H1 (cell line): ENCODE results near the gene SCNN1A. TPM values are rescaled to one million over a fixed set of nuclear protein-coding genes. Genes with fewer than 3 reads are reported as not detected.

Experiments used
- CTCF ChIA-PET: fragments of 300-600 bp; sonication (Branson Sonifier 250); formaldehyde crosslinking; loops from one replicate; lab custom pipeline; 2021; ENCODE audit not compliant: partially characterized antibody; lab: Charles Lee
- POLR2A ChIA-PET: fragments of 300-600 bp; sonication (Branson Sonifier 250); formaldehyde crosslinking; loops from one replicate; lab custom pipeline; 2021; ENCODE audit warnings: inconsistent platforms; ENCODE audit not compliant: partially characterized antibody; lab: Charles Lee
- DNase-seq, 2 experiments: peaks; one replicate each; pipeline versions ENCODE4 v3.0.0 to v3.0.0-alpha.2; 2010 to 2022; ENCODE audit warnings: low spot score in 2 of 2, low read depth in 1 of 2, mixed read lengths in 1 of 2
- FAIRE-seq: peaks from 2 replicates; lab custom pipeline; 2011; peaks lifted over from hg19 to GRCh38; lab: Jason Lieb, UNC
- H2AFZ ChIP-seq: 2 replicates; pipeline ENCODE4 v1.8.1; 2012; ENCODE audit warnings: low read length, inconsistent platforms
- H2AK5ac ChIP-seq: 2 replicates; pipeline ENCODE4 v1.6.1; 2013; ENCODE audit warnings: low read depth, low read length
- H2BK120ac ChIP-seq: replicated peaks from 2 replicates; pipeline ENCODE3; 2013; ENCODE audit warnings: low read depth, low read length, inconsistent platforms
- H2BK12ac ChIP-seq: 2 replicates; pipeline ENCODE4 v1.6.1; 2013; ENCODE audit warnings: low read depth, low read length
- H2BK15ac ChIP-seq: 2 replicates; pipeline ENCODE4 v1.6.1; 2013; ENCODE audit warnings: low read length
- H2BK20ac ChIP-seq: 2 replicates; pipeline ENCODE4 v1.6.1; 2013; ENCODE audit warnings: low read length
- H2BK5ac ChIP-seq: 2 replicates; pipeline ENCODE4 v1.6.1; 2013; ENCODE audit warnings: low read depth, low read length
- H3K14ac ChIP-seq: 2 replicates; pipeline ENCODE4 v1.6.1; 2013; ENCODE audit warnings: inconsistent platforms; ENCODE audit not compliant: insufficient read length
- H3K18ac ChIP-seq: 2 replicates; pipeline ENCODE4 v1.6.1; 2013; ENCODE audit warnings: low read length; ENCODE audit errors: extremely low read depth
- H3K23ac ChIP-seq: 2 replicates; pipeline ENCODE4 v1.6.1; 2013; ENCODE audit warnings: inconsistent platforms; ENCODE audit not compliant: insufficient read length
- H3K23me2 ChIP-seq: 2 replicates; pipeline ENCODE4 v1.6.1; 2013; ENCODE audit warnings: low read depth, low read length
- H3K27ac ChIP-seq: 2 replicates; pipeline ENCODE4 v1.6.1; 2011; ENCODE audit warnings: low read depth, low read length, inconsistent platforms
- H3K27me3 ChIP-seq, 4 experiments: replicated peaks in 1 of 4; 1 replicate in 1 of 4; 2 replicates in 3 of 4; pipeline versions ENCODE4 v1.6.1 to v1.8.1; 2011 to 2013; ENCODE audit warnings: low read length in 3 of 4, mild to moderate bottlenecking in 3 of 4, inconsistent platforms in 2 of 4, mixed read lengths in 2 of 4, moderate library complexity in 1 of 4; ENCODE audit not compliant: control insufficient read depth in 3 of 4, insufficient read depth in 3 of 4; ENCODE audit errors: extremely low read depth in 1 of 4
- H3K36me3 ChIP-seq, 4 experiments: 2 replicates each; pipeline versions ENCODE4 v1.6.1 to v1.8.1; 2011 to 2013; ENCODE audit warnings: mild to moderate bottlenecking in 4 of 4, low read length in 3 of 4, moderate library complexity in 2 of 4, control low read depth in 1 of 4, inconsistent platforms in 1 of 4; ENCODE audit not compliant: insufficient read depth in 4 of 4, control insufficient read depth in 2 of 4
- H3K4ac ChIP-seq: replicated peaks from 2 replicates; pipeline ENCODE3; 2013; ENCODE audit warnings: low read length, low read depth, mixed read lengths, inconsistent platforms; ENCODE audit not compliant: insufficient read length
- H3K4me1 ChIP-seq, 4 experiments: replicated peaks in 1 of 4; 1 replicate in 1 of 4; 2 replicates in 3 of 4; pipeline versions ENCODE4 v1.6.1 to v1.8.1; 2011 to 2013; ENCODE audit warnings: low read length in 3 of 4, inconsistent platforms in 2 of 4, mixed read lengths in 1 of 4; ENCODE audit not compliant: insufficient read depth in 4 of 4, control insufficient read depth in 3 of 4
- H3K4me2 ChIP-seq, 2 experiments: 2 replicates each; pipeline versions ENCODE4 v1.6.1 to v1.8.1; 2011 to 2013; ENCODE audit warnings: low read depth in 2 of 2, low read length in 2 of 2, control low read depth in 1 of 2, inconsistent platforms in 1 of 2, mild to moderate bottlenecking in 1 of 2; ENCODE audit not compliant: insufficient read depth in 1 of 2
- H3K4me3 ChIP-seq, 4 experiments: fragments of 200-600, 300-600 bp in 1 of 4; sonication (generic), shearing (Covaris generic), sonication (Bioruptor Twin) in 1 of 4; 2 replicates each; pipeline versions ENCODE4 v1.5.1 to v1.8.1; 2011 to 2016; ENCODE audit warnings: low read length in 4 of 4, low read depth in 3 of 4, control low read depth in 2 of 4, inconsistent platforms in 2 of 4, mild to moderate bottlenecking in 2 of 4, mixed read lengths in 1 of 4, moderate library complexity in 1 of 4; ENCODE audit not compliant: insufficient read depth in 2 of 4; ENCODE audit errors: extremely low read depth in 1 of 4
- H3K56ac ChIP-seq: replicated peaks from 2 replicates; pipeline ENCODE3; 2013; ENCODE audit warnings: low read depth, mild to moderate bottlenecking, mixed read lengths, low read length, inconsistent platforms; ENCODE audit not compliant: insufficient read length
- H3K79me1 ChIP-seq: 2 replicates; pipeline ENCODE4 v1.6.1; 2013; ENCODE audit warnings: low read depth, low read length, control low read depth
- H3K79me2 ChIP-seq, 2 experiments: 2 replicates each; pipeline versions ENCODE4 v1.6.1 to v1.8.1; 2012 to 2013; ENCODE audit warnings: low read length in 2 of 2, mild to moderate bottlenecking in 2 of 2, inconsistent platforms in 1 of 2; ENCODE audit not compliant: insufficient read depth in 2 of 2, control insufficient read depth in 1 of 2
- H3K9ac ChIP-seq, 4 experiments: replicated peaks in 1 of 4; 1 replicate in 1 of 4; 2 replicates in 3 of 4; pipeline versions ENCODE4 v1.6.1 to v1.8.1; 2011 to 2013; ENCODE audit warnings: low read depth in 3 of 4, low read length in 3 of 4, control low read depth in 2 of 4, mild to moderate bottlenecking in 2 of 4, moderate library complexity in 2 of 4, inconsistent platforms in 1 of 4; ENCODE audit errors: extremely low read depth in 1 of 4
- H3K9me3 ChIP-seq, 2 experiments: 2 replicates each; pipeline versions ENCODE4 v1.6.1 to v1.8.1; 2012 to 2013; ENCODE audit warnings: mild to moderate bottlenecking in 2 of 2, moderate library complexity in 2 of 2, control low read depth in 1 of 2, inconsistent platforms in 1 of 2, low read depth in 1 of 2, low read length in 1 of 2, mixed read lengths in 1 of 2; ENCODE audit not compliant: insufficient read depth in 2 of 2
- H4K20me1 ChIP-seq, 2 experiments: replicated peaks in 1 of 2; 2 replicates each; pipeline versions ENCODE3 to v1.8.1; 2011 to 2013; ENCODE audit warnings: inconsistent platforms in 2 of 2, low read length in 2 of 2, mild to moderate bottlenecking in 1 of 2; ENCODE audit not compliant: insufficient read depth in 2 of 2, control insufficient read depth in 1 of 2
- H4K5ac ChIP-seq: 2 replicates; pipeline ENCODE4 v1.6.1; 2013; ENCODE audit warnings: low read length, low read depth, mixed read lengths, inconsistent platforms; ENCODE audit not compliant: insufficient read length
- H4K8ac ChIP-seq: 2 replicates; pipeline ENCODE4 v1.8.0; 2013; ENCODE audit warnings: mild to moderate bottlenecking, moderate library complexity, low read length, inconsistent platforms; ENCODE audit not compliant: insufficient read depth; ENCODE audit errors: extremely low read depth
- H4K91ac ChIP-seq: replicated peaks from 2 replicates; pipeline ENCODE3; 2013; ENCODE audit warnings: low read length, mixed read lengths, inconsistent platforms; ENCODE audit not compliant: insufficient read length
- ASH2L ChIP-seq: fragments of 200-600, 300-600 bp; sonication (generic); IDR thresholded peaks from one replicate; pipeline ENCODE4 v1.7.1; 2017; ENCODE audit warnings: low read length
- CEBPB ChIP-seq: IDR thresholded peaks from 2 replicates; pipeline ENCODE4 v1.6.1; 2012; ENCODE audit warnings: low read depth, low read length
- CHD1 ChIP-seq: IDR thresholded peaks from 2 replicates; pipeline ENCODE4 v1.6.1; 2012; ENCODE audit warnings: low read depth, low read length, improper control_type of control experiment
- GABPA ChIP-seq: IDR thresholded peaks from 2 replicates; pipeline ENCODE4 v1.6.1; 2011; ENCODE audit warnings: mild to moderate bottlenecking, low read length, moderate library complexity, borderline replicate concordance; ENCODE audit not compliant: insufficient read depth
- KDM5A ChIP-seq: fragments of 200-600 bp; IDR thresholded peaks from 2 replicates; pipeline ENCODE4 v1.7.1; 2012; ENCODE audit warnings: mild to moderate bottlenecking, low read length, inconsistent platforms, mixed read lengths
- PHF8 ChIP-seq: fragments of 200-600 bp; sonication (generic); conservative IDR thresholded peaks from 2 replicates; pipeline ENCODE4 v1.7.1; 2012; ENCODE audit warnings: low read depth, mild to moderate bottlenecking, inconsistent platforms, low read length, moderate library complexity
- POLR2A ChIP-seq, 2 experiments: IDR thresholded peaks; 1 replicate in 1 of 2; 2 replicates in 1 of 2; pipeline ENCODE4 v1.6.1; 2011; ENCODE audit warnings: low read depth in 2 of 2, low read length in 2 of 2, mild to moderate bottlenecking in 2 of 2; ENCODE audit errors: control extremely low read depth in 1 of 2
- POLR2AphosphoS5 ChIP-seq: IDR thresholded peaks from 2 replicates; pipeline ENCODE4 v1.6.1; 2011; ENCODE audit warnings: low read depth, low read length
- RAD21 ChIP-seq, 2 experiments: IDR thresholded peaks in 1 of 2; conservative IDR thresholded peaks in 1 of 2; 2 replicates each; pipeline ENCODE4 v1.6.1; 2011; ENCODE audit warnings: low read depth in 2 of 2, low read length in 2 of 2, improper control_type of control experiment in 1 of 2, inconsistent platforms in 1 of 2, mild to moderate bottlenecking in 1 of 2, moderate library complexity in 1 of 2
- TAF1 ChIP-seq: IDR thresholded peaks from 2 replicates; pipeline ENCODE4 v1.6.1; 2011; ENCODE audit warnings: mild to moderate bottlenecking, low read depth, low read length
- WGBS, 2 experiments: shearing (Covaris generic) in 1 of 2; methylation state at CpG; one replicate each; pipeline versions ENCODE4 v1.1.6 to v1.1.7; 2013 to 2015; ENCODE audit warnings: low lambda C conversion rate in 2 of 2, mixed read lengths in 2 of 2, inconsistent platforms in 1 of 2, low coverage in 1 of 2, missing lambda C conversion rate in 1 of 2; ENCODE audit not compliant: insufficient replicate concordance in 2 of 2, insufficient coverage in 1 of 2, insufficient read length in 1 of 2; ENCODE audit errors: extremely low coverage in 1 of 2, missing lambda C conversion rate in 1 of 2; 5-methylcytosine and 5-hydroxymethylcytosine counted together
- polyA plus RNA-seq, 7 experiments: library from polyadenylated mRNA; depleted of rRNA in 3 of 7; stranded (reverse) in 5 of 7; unstranded in 2 of 7; fragments of >200 nt in 5 of 7; fragments of 200-250 nt in 2 of 7; gene quantifications; 1 replicate in 5 of 7; 2 replicates in 1 of 7; 4 replicates in 1 of 7; pipeline versions ENCODE4 v1.2.1 to v1.2.3, GENCODE V29; 2011 to 2013; ENCODE audit warnings: missing spikeins in 2 of 7, mixed read lengths in 2 of 7
- total RNA-seq: library from RNA; stranded (reverse); fragmentation: NEBNext Ultra II Directional; extraction: Animal tissue kit (Norgen Biotek cat#: 25700); gene quantifications from 2 replicates; pipeline ENCODE4 v1.2.1, GENCODE V29; 2021
- TF ChIP-seq, protein P1 (sequence below): IDR thresholded peaks from 2 replicates; pipeline ENCODE4 v1.6.1; 2012; ENCODE audit warnings: inconsistent platforms

The SCNN1A gene
- total and polyA plus RNA-seq, 2 of the 8 experiments (the other 6 are each of a cell fraction or from before 2014, with no cell fraction given): 85.5 to 156 TPM

DNA sequence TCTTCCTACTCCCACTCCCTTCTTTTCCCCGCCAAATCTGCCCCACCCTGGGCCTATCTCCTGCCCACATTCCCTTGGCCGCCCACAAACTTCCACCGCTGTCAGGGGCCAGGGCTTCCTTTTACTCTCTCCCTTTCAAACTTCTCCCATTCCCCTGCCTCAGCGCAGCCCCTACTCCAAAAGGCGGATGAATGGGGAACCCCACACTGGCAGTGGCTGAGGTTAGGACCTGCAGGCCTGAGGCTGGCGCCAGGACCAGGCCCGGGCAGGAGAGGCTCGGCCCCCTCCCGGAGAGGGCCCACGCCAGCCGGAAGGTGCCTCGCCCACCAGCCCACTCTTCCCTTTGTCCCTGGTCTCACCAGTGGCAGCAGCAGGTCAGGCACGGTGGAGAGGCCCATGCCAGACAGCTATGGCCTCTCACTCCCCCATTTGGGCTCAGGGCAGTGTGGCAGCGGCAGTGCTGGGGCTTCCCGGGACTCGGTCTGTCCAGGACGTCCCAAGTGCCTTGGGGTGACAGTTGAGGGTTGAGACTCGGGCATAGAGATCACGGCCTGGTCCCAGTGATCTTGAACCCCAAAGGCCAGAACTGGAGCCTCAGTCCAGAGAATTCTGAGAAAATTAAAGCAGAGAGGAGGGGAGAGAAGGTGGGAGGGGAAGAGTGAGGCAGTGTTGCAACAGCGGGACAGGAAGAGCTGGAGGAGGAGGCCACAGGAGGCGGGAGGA, 33.8 kb downstream of the SCNN1A start, which contains the start of gene TNFRSF1A:
Gene TNFRSF1A (minus strand): TSS at position 660 of the 723 bp plus-strand sequence. CDS start 262 bp downstream, at position 398.
- Histone ChIP-seq H3K27me3 (no peaks in the 10 kb centered on the region), H2AK5ac (peak within 1 kb of the TSS; percentile 77; the same call in 1 of the 2 replicates), H3K9me3 (no peaks in the 10 kb centered on the region), H2BK12ac (peak within 1 kb of the TSS; percentile 90; the same call in 1 of the 2 replicates), H2AFZ (no peak within 1 kb of the TSS), H3K4me3 (peak within 1 kb of the TSS; percentile 54 to 89 (median 82)), H2BK120ac (peak within 1 kb of the TSS; percentile 21), H3K36me3 (no peaks in the 10 kb centered on the region), H3K56ac (peak within 1 kb of the TSS; percentile 32), H3K79me2 (peaks cover 10 to 53% of the 10 kb centered on the region in 2 experiments), H3K4me1 (peaks cover 22 to 50% (median 30%) of the 10 kb centered on the region in 4 experiments), H4K5ac (peak within 1 kb of the TSS; percentile 79), H3K18ac (peak within 1 kb of the TSS; percentile 92), H4K8ac (peak within 1 kb of the TSS; percentile 17; the same call in 1 of the 2 replicates), H3K4me2 (peak within 1 kb of the TSS; percentile 87 to 88), H4K20me1 (peaks cover 0 to 4% of the 10 kb centered on the region in 2 experiments), H3K23me2 (peaks cover 19% of the 10 kb centered on the region), H3K14ac (no peak within 1 kb of the TSS), H3K4ac (peak within 1 kb of the TSS; percentile 12), H3K79me1 (peaks cover 6% of the 10 kb centered on the region), H3K9ac (peak within 1 kb of the TSS; percentile 51 to 69 (median 62)), H4K91ac (peak within 1 kb of the TSS; percentile 91), H3K23ac (no peak within 1 kb of the TSS), H3K27ac (peak within 1 kb of the TSS; percentile 44; the same call in 1 of the 2 replicates), H2BK5ac (peak within 1 kb of the TSS; percentile 96), H2BK20ac (peak within 1 kb of the TSS; percentile 88; the same call in 1 of the 2 replicates), H2BK15ac (peak within 1 kb of the TSS; percentile 82; the same call in 1 of the 2 replicates)
- 3% methylated on average over 21 of the region's 21 CpGs; no CpG with 5 or more reads in 1 of the 2 experiments for WGBS, 2 experiments
- POLR2A ChIA-PET: interaction anchor here (0.9 to 17.5 kb wide), 13 partner anchors 0 to 193 kb away, joined by 3 to 286 read pairs (median 9); partner anchors contain the start of genes GAPDH, SCNN1A and TNFRSF1A
- DNase-seq (no peak), FAIRE-seq (no peak)
- CTCF ChIA-PET: interaction anchor here (3.2 to 11.4 kb wide), 3 partner anchors 14 to 124 kb away, joined by 9 to 109 read pairs (median 74); no protein-coding TSS in a partner anchor
- TF ChIP-seq, protein P1, sequence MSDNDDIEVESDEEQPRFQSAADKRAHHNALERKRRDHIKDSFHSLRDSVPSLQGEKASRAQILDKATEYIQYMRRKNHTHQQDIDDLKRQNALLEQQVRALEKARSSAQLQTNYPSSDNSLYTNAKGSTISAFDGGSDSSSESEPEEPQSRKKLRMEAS: 0 out of 2 replicates have a peak, but pooled peaks have one; percentile 4
- no peak for TF ChIP-seq CHD1
- TF ChIP-seq GABPA: no peak
- peak; percentile 54 for TF ChIP-seq ASH2L
- TF ChIP-seq CEBPB: peak; percentile 95
- TF ChIP-seq RAD21 (IDR thresholded peaks at IDR 0.05 in 1 of 2, conservative IDR thresholded peaks at IDR 0.05 in 1 of 2; ENCODE audit: low read depth in 2 of 2, low read length in 2 of 2): no peak
- peak; percentile 22; the same call in 1 of the 2 replicates for TF ChIP-seq POLR2AphosphoS5
- 0 out of 2 replicates have a peak, but pooled peaks have one; percentile 27 for TF ChIP-seq PHF8
- TF ChIP-seq TAF1: 0 out of 2 replicates have a peak, but pooled peaks have one; percentile 1
- no peak for TF ChIP-seq POLR2A (IDR thresholded peaks at IDR 0.05; ENCODE audit: control extremely low read depth in 1 of 2, low read depth in 2 of 2, low read length in 2 of 2)
- no peak for TF ChIP-seq KDM5A
